Measurements from ENCODE around the gene PHF23.

- TF ChIP-seq, protein P1, sequence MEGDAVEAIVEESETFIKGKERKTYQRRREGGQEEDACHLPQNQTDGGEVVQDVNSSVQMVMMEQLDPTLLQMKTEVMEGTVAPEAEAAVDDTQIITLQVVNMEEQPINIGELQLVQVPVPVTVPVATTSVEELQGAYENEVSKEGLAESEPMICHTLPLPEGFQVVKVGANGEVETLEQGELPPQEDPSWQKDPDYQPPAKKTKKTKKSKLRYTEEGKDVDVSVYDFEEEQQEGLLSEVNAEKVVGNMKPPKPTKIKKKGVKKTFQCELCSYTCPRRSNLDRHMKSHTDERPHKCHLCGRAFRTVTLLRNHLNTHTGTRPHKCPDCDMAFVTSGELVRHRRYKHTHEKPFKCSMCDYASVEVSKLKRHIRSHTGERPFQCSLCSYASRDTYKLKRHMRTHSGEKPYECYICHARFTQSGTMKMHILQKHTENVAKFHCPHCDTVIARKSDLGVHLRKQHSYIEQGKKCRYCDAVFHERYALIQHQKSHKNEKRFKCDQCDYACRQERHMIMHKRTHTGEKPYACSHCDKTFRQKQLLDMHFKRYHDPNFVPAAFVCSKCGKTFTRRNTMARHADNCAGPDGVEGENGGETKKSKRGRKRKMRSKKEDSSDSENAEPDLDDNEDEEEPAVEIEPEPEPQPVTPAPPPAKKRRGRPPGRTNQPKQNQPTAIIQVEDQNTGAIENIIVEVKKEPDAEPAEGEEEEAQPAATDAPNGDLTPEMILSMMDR (IDR thresholded peaks at IDR 0.05), result no peak
- no peak for TF ChIP-seq POLR2A (IDR thresholded peaks at IDR 0.05)
Observed at GRCh38 chr17:7243453-7243729, 4.1 kb upstream of the PHF23 start.
